Keratinocyte (primary cell): ENCODE data around the gene PAH. TPM values are rescaled to one million over a fixed set of nuclear protein-coding genes. Genes with fewer than 3 reads are reported as not detected.

Source experiments
- DNase-seq: peaks from one replicate; pipeline ENCODE4 v3.0.0-alpha.2; 2011; ENCODE audit warnings: low read depth, missing footprints, low spot score
- FAIRE-seq: peaks from 2 replicates; lab custom pipeline; 2011; peaks lifted over from hg19 to GRCh38; lab: Jason Lieb, UNC
- H2AFZ ChIP-seq: 2 replicates; pipeline ENCODE4 v1.6.0; 2012; ENCODE audit warnings: low read length, control low read depth, inconsistent platforms; ENCODE audit not compliant: control insufficient read depth
- H3K27ac ChIP-seq: 2 replicates; pipeline ENCODE4 v1.5.1; 2011; ENCODE audit warnings: low read length; ENCODE audit not compliant: control insufficient read depth, insufficient read depth
- H3K27me3 ChIP-seq: 3 replicates; pipeline ENCODE4 v1.6.0; 2011; ENCODE audit warnings: low read length; ENCODE audit not compliant: control insufficient read depth, insufficient read depth; ENCODE audit errors: extremely low read depth
- H3K36me3 ChIP-seq, 2 experiments: 2 replicates in 1 of 2; 3 replicates in 1 of 2; pipeline ENCODE4 v1.5.1; 2011; ENCODE audit warnings: low read length in 2 of 2, mild to moderate bottlenecking in 1 of 2; ENCODE audit not compliant: control insufficient read depth in 2 of 2, insufficient read depth in 2 of 2; ENCODE audit errors: extremely low read depth in 1 of 2
- H3K4me1 ChIP-seq: 3 replicates; pipeline ENCODE4 v1.5.1; 2011; ENCODE audit warnings: low read length; ENCODE audit not compliant: control insufficient read depth, insufficient read depth; ENCODE audit errors: extremely low read depth
- H3K4me2 ChIP-seq: 3 replicates; pipeline ENCODE4 v1.6.0; 2011; ENCODE audit warnings: low read depth, low read length; ENCODE audit not compliant: control insufficient read depth, insufficient read depth; ENCODE audit errors: extremely low read depth
- H3K4me3 ChIP-seq, 3 experiments: fragments of 200-600 bp in 1 of 3; sonication (generic) in 1 of 3; 2 replicates in 2 of 3; 3 replicates in 1 of 3; pipeline ENCODE4 v1.5.1; 2011 to 2016; ENCODE audit warnings: low read length in 3 of 3, mild to moderate bottlenecking in 3 of 3, control low read depth in 2 of 3, inconsistent platforms in 1 of 3, low read depth in 1 of 3, mixed read lengths in 1 of 3, mixed run types in 1 of 3, moderate library complexity in 1 of 3; ENCODE audit not compliant: control insufficient read depth in 2 of 3, insufficient read depth in 2 of 3; ENCODE audit errors: extremely low read depth in 1 of 3
- H3K79me2 ChIP-seq: 2 replicates; pipeline ENCODE4 v1.6.0; 2012; ENCODE audit warnings: low read length; ENCODE audit not compliant: control insufficient read depth, insufficient read depth
- H3K9ac ChIP-seq: 3 replicates; pipeline ENCODE4 v1.6.0; 2011; ENCODE audit warnings: low read length; ENCODE audit not compliant: control insufficient read depth, insufficient read depth; ENCODE audit errors: extremely low read depth
- H3K9me1 ChIP-seq: 3 replicates; pipeline ENCODE4 v1.6.0; 2011; ENCODE audit warnings: low read length; ENCODE audit not compliant: control insufficient read depth, insufficient read depth; ENCODE audit errors: extremely low read depth
- H3K9me3 ChIP-seq: 2 replicates; pipeline ENCODE4 v1.5.1; 2012; ENCODE audit warnings: low read depth, low read length; ENCODE audit not compliant: control insufficient read depth
- H4K20me1 ChIP-seq: 3 replicates; pipeline ENCODE4 v1.6.0; 2011; ENCODE audit warnings: low read length; ENCODE audit not compliant: control insufficient read depth, insufficient read depth; ENCODE audit errors: extremely low read depth
- EZH2 ChIP-seq: IDR thresholded peaks from one replicate; pipeline ENCODE4 v1.6.1; 2012; ENCODE audit warnings: inconsistent platforms, mild to moderate bottlenecking, low read length, moderate library complexity
- dilution Hi-C: fragments of 300-500 bp; cut with MboI; formaldehyde crosslinking; loops from one replicate; pipeline ENCODE4 v1.7.0; 2020; ENCODE audit warnings: low sequenced_read_pairs; ENCODE audit not compliant: extremely low pct_ligation_motif_present
- polyA plus RNA-seq, 5 experiments: library from polyadenylated mRNA; depleted of rRNA in 3 of 5; stranded (reverse) in 3 of 5; stranded (forward) in 1 of 5; unstranded in 1 of 5; fragments of >200 nt; gene quantifications; 1 replicate in 1 of 5; 2 replicates in 3 of 5; 3 replicates in 1 of 5; pipeline versions ENCODE4 v1.2.1 to v1.2.3, GENCODE V29; 2011 to 2012; ENCODE audit warnings: missing spikeins in 2 of 5, low read depth in 1 of 5, low replicate concordance in 1 of 5
- TF ChIP-seq, protein P1 (sequence below), 3 experiments: IDR thresholded peaks in 1 of 3; conservative IDR thresholded peaks in 1 of 3; optimal IDR thresholded peaks in 1 of 3; 2 replicates in 2 of 3; 3 replicates in 1 of 3; pipeline versions ENCODE3 to v1.5.1; 2011; ENCODE audit warnings: low read length in 3 of 3, mild to moderate bottlenecking in 3 of 3, moderate library complexity in 2 of 3, control low read depth in 1 of 3, inconsistent platforms in 1 of 3; ENCODE audit not compliant: insufficient read depth in 2 of 3; ENCODE audit errors: extremely low read depth in 1 of 3

Gene PAH
- polyA plus RNA-seq, 1 donor (not counting 4 experiments of a cell fraction or from before 2014, with no cell fraction given), result not detected

GRCh38 chr12:102955926-102956737 lies 39.1 kb upstream of the PAH start:
- peak; percentile 74 for TF ChIP-seq EZH2
- TF ChIP-seq, protein P1, sequence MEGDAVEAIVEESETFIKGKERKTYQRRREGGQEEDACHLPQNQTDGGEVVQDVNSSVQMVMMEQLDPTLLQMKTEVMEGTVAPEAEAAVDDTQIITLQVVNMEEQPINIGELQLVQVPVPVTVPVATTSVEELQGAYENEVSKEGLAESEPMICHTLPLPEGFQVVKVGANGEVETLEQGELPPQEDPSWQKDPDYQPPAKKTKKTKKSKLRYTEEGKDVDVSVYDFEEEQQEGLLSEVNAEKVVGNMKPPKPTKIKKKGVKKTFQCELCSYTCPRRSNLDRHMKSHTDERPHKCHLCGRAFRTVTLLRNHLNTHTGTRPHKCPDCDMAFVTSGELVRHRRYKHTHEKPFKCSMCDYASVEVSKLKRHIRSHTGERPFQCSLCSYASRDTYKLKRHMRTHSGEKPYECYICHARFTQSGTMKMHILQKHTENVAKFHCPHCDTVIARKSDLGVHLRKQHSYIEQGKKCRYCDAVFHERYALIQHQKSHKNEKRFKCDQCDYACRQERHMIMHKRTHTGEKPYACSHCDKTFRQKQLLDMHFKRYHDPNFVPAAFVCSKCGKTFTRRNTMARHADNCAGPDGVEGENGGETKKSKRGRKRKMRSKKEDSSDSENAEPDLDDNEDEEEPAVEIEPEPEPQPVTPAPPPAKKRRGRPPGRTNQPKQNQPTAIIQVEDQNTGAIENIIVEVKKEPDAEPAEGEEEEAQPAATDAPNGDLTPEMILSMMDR (optimal IDR thresholded peaks at IDR 0.05 in 1 of 3, IDR thresholded peaks at IDR 0.05 in 1 of 3, conservative IDR thresholded peaks at IDR 0.05 in 1 of 3; ENCODE audit: extremely low read depth in 1 of 3, insufficient read depth in 2 of 3, low read length in 3 of 3), result no peak
- dilution Hi-C loops, result no loop called here
- Histone ChIP-seq H3K4me1 (peaks cover 3% of the 10 kb centered on the region), H2AFZ (no peak overlapping the region), H3K9ac (no peak overlapping the region), H3K9me3 (no peaks in the 10 kb centered on the region), H3K27me3 (peaks cover 86% of the 10 kb centered on the region), H3K79me2 (no peaks in the 10 kb centered on the region), H3K9me1 (no peaks in the 10 kb centered on the region), H3K27ac (no peak overlapping the region), H4K20me1 (no peaks in the 10 kb centered on the region), H3K4me3 (no peak overlapping the region), H3K36me3 (no peaks in the 10 kb centered on the region), H3K4me2 (no peak overlapping the region)
- FAIRE-seq (no peak), DNase-seq (no peak)

DNA sequence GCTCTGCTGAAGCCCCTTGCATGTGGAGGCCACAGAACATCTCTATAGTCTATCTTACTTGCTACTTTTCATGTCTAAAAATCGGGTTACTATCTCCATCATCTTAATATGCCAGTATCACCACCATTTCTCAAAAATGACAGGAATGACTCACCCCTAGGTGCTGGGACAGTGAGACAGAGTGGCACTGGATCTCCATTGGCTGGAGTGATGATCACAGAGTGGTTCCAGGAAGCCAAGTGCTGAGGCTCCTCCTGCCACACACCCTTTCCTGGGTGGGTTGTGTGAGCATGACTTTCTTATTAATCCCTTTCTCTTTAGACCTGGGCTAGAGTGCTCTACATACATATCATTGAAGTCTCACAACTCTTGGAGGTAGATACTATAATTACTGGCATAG lies 37.1 kb upstream of the PAH start:
- H3K9ac ChIP-seq, result no peak overlapping the region
- H3K4me1 ChIP-seq, result peaks cover 3% of the 10 kb centered on the region
- FAIRE-seq, result no peak
- no peaks in the 10 kb centered on the region for H3K36me3 ChIP-seq
- H3K9me1 ChIP-seq, result no peaks in the 10 kb centered on the region
- TF ChIP-seq, protein P1 (optimal IDR thresholded peaks at IDR 0.05 in 1 of 3, IDR thresholded peaks at IDR 0.05 in 1 of 3, conservative IDR thresholded peaks at IDR 0.05 in 1 of 3; ENCODE audit: extremely low read depth in 1 of 3, insufficient read depth in 2 of 3, low read length in 3 of 3), result no peak
- TF ChIP-seq EZH2, result no peak
- H3K79me2 ChIP-seq, result no peaks in the 10 kb centered on the region
- DNase-seq, result no peak
- no peak overlapping the region for H2AFZ ChIP-seq
- H4K20me1 ChIP-seq, result no peaks in the 10 kb centered on the region
- H3K4me2 ChIP-seq, result no peak overlapping the region
- dilution Hi-C loops, result no loop called here
- H3K27ac ChIP-seq, result no peak overlapping the region
- peaks cover 86% of the 10 kb centered on the region for H3K27me3 ChIP-seq
- no peak overlapping the region for H3K4me3 ChIP-seq
- no peaks in the 10 kb centered on the region for H3K9me3 ChIP-seq
